PC-9 (cell line): ENCODE results near the gene BBIP1.

Experiments
- EZH2 ChIP-seq: fragments of 200-600 bp; sonication (generic); IDR thresholded peaks from 2 replicates; pipeline ENCODE4 v1.8.0; 2017; ENCODE audit warnings: antibody characterized with exemption, low read depth
- TF ChIP-seq, protein P1 (sequence below): fragments of 200-600 bp; sonication (generic); conservative IDR thresholded peaks from 2 replicates; pipeline ENCODE4 v1.6.1; 2017; ENCODE audit warnings: mixed run types, antibody characterized with exemption, mild to moderate bottlenecking, moderate library complexity

DNA sequence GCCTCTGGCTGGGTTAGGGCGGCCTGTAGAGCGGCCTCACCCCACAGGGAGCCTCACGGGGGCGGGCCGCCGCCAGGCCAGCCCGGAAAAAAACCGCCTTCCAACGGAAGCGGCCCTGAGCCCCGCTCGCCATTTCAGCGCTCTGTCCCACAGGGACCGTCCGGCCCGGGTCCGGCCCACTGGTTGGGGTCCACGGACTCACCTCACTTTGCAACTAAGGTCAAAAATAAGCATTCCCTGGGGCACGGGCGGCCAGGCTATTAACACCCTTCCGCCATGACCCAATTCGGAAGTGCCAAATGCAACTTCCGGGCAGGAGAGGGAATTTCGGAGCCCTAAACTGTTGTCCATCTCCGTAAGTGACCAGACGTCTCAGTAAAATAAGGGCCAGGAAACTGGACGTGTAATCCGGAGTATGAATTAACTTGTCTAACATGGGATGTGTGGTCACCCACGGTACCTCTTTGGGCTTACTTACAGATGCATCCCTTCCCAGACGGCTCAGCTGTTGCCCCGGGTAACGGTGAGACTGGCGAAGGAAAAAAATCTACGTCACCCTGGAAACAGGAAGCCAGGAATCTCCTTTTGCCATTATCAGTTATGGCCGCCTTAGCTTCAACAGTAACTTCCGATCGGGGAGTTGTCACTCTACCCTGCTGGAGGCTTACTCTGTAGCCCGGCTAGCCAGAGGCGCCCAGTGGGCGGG lies at the start of gene BBIP1:
- TF ChIP-seq, protein P1, sequence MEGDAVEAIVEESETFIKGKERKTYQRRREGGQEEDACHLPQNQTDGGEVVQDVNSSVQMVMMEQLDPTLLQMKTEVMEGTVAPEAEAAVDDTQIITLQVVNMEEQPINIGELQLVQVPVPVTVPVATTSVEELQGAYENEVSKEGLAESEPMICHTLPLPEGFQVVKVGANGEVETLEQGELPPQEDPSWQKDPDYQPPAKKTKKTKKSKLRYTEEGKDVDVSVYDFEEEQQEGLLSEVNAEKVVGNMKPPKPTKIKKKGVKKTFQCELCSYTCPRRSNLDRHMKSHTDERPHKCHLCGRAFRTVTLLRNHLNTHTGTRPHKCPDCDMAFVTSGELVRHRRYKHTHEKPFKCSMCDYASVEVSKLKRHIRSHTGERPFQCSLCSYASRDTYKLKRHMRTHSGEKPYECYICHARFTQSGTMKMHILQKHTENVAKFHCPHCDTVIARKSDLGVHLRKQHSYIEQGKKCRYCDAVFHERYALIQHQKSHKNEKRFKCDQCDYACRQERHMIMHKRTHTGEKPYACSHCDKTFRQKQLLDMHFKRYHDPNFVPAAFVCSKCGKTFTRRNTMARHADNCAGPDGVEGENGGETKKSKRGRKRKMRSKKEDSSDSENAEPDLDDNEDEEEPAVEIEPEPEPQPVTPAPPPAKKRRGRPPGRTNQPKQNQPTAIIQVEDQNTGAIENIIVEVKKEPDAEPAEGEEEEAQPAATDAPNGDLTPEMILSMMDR, result no peak
- no peak for TF ChIP-seq EZH2
